Rectal smooth muscle tissue (tissue), 1 donor: Measurements from ENCODE around the gene NAPSA.

ENCODE experiments used
- H3K27ac ChIP-seq: one replicate; pipeline ENCODE4 v1.7.0; 2013; ENCODE audit warnings: low read depth, low read length, inconsistent platforms
- H3K27me3 ChIP-seq: one replicate; pipeline ENCODE4 v1.7.0; 2013; ENCODE audit warnings: low read length; ENCODE audit not compliant: control insufficient read depth, insufficient read depth
- H3K36me3 ChIP-seq: one replicate; pipeline ENCODE4 v1.7.0; 2013; ENCODE audit warnings: low read length; ENCODE audit not compliant: control insufficient read depth, insufficient read depth
- H3K4me1 ChIP-seq: one replicate; pipeline ENCODE4 v1.7.0; 2013; ENCODE audit warnings: low read length; ENCODE audit not compliant: control insufficient read depth, insufficient read depth
- H3K4me3 ChIP-seq: one replicate; pipeline ENCODE4 v1.7.0; 2013; ENCODE audit warnings: low read length
- H3K9ac ChIP-seq: one replicate; pipeline ENCODE4 v1.7.0; 2013; ENCODE audit warnings: low read length

The NAPSA gene

DNA sequence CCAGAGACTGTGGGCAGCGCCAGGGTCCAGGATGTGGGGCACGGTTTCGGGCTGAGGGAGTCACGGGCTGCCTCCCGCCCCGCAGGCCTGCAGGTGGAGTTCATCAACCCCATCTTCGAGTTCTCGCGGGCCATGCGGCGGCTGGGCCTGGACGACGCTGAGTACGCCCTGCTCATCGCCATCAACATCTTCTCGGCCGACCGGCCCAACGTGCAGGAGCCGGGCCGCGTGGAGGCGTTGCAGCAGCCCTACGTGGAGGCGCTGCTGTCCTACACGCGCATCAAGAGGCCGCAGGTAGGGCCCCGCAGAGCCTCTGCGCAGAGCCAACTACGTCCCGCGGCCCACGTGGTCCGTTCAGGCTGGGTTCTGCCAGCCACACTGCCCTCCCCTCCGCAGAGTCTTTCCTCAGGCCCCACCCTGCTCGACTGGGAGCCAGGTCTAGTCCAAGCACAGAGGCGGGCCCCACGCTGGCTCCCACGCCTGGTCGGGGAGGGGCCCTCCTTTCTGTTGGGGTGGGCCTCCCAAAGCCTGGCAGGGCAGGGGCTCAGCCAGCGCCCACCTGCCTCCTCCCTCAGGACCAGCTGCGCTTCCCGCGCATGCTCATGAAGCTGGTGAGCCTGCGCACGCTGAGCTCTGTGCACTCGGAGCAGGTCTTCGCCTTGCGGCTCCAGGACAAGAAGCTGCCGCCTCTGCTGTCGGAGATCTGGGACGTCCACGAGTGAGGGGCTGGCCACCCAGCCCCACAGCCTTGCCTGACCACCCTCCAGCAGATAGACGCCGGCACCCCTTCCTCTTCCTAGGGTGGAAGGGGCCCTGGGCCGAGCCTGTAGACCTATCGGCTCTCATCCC lies 16.7 kb upstream of the NAPSA start:
- H3K4me1 ChIP-seq: peaks cover 6% of the 10 kb centered on the region

DNA sequence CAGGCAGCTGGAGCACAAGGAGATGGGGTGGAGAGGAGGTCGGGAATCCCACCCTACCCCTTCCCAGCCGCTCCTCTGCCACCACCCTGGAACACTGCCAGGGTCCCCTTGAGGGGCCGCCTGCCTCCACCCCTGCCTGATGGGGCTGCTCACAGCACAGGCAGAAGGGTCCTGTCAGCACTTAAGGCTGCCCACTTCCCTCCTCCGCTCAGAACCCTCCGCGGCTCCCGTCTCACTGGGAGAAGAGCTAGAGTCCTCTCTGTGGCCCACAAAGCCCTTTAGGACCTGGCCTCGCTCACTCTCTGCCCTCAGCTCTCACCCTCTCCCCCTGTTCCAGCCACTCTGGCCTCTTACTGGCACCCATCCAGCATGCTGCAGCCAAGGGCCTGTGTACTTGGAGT lies 15.3 kb upstream of the NAPSA start:
- Histone ChIP-seq H3K9ac (no peak overlapping the region), H3K36me3 (peaks cover 40% of the 10 kb centered on the region), H3K27ac (no peak overlapping the region), H3K27me3 (no peaks in the 10 kb centered on the region), H3K4me1 (peaks cover 6% of the 10 kb centered on the region), H3K4me3 (no peak overlapping the region)

More for the DNA sequence above, 16.7 kb upstream of the NAPSA start:
- no peak overlapping the region for H3K27ac ChIP-seq
- H3K4me3 ChIP-seq: no peak overlapping the region
- H3K27me3 ChIP-seq: no peaks in the 10 kb centered on the region
- no peak overlapping the region for H3K9ac ChIP-seq
- peaks cover 40% of the 10 kb centered on the region for H3K36me3 ChIP-seq

DNA sequence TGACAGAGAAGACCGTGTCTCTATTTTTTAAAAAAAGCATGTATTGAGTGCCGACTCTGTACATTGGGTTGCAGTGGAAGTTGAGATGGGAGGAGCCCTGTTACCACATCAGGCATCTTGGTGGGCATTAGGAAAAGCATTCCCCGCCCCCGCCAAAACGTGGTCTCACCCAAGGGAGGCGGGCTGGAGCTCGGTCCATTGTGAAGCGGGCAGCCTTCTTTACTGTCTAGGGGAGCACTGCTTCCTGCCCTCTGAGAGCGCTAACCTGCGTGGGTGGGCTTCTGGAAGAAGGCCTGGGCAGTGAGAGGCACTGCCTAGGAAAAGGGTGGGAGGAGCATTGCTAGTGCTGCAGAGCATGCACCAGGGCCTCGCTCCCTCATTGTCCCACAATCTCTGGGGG lies 14.7 kb upstream of the NAPSA start:
- Histone ChIP-seq H3K4me3 (no peak overlapping the region), H3K36me3 (peaks cover 40% of the 10 kb centered on the region), H3K9ac (no peak overlapping the region), H3K27me3 (no peaks in the 10 kb centered on the region), H3K27ac (no peak overlapping the region), H3K4me1 (peaks cover 5% of the 10 kb centered on the region)

DNA sequence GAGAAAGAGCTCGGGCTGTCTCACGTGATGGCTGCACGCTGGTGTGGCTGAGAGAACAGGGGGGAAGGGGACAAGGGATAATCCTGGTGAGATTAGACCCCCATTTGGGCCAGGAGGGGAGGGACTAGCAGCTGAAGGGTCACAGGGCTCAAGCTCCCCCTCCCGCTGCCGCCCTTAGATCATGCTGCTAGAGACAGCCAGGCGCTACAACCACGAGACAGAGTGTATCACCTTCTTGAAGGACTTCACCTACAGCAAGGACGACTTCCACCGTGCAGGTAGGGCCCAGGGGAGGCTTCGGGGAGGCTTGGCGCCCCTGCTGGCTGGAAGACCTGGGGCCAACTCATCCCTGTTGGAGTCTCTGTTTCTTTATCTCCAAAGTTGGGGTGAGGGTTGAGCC lies 14.2 kb upstream of the NAPSA start:
- H3K27ac ChIP-seq: no peak overlapping the region
- no peak overlapping the region for H3K4me3 ChIP-seq
- H3K36me3 ChIP-seq: peaks cover 40% of the 10 kb centered on the region
- H3K4me1 ChIP-seq: no peaks in the 10 kb centered on the region
- H3K9ac ChIP-seq: no peak overlapping the region
- H3K27me3 ChIP-seq: no peaks in the 10 kb centered on the region

DNA sequence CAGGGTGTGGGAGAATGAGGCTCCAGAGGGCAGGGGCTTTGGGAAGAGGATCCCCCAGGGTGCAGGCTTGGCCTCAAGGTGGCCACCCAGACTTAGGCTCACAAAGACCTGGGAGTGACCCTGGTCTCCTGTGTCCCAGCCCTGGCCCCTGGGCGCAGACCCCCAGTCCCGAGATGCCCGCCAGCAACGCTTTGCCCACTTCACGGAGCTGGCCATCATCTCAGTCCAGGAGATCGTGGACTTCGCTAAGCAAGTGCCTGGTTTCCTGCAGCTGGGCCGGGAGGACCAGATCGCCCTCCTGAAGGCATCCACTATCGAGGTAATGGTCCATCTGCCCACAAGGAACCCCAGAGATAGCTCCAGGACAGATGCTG lies 13.4 kb upstream of the NAPSA start:
- Histone ChIP-seq H3K27ac (no peak overlapping the region), H3K9ac (no peak overlapping the region), H3K27me3 (no peaks in the 10 kb centered on the region), H3K4me1 (no peaks in the 10 kb centered on the region), H3K36me3 (peaks cover 40% of the 10 kb centered on the region), H3K4me3 (no peak overlapping the region)

DNA sequence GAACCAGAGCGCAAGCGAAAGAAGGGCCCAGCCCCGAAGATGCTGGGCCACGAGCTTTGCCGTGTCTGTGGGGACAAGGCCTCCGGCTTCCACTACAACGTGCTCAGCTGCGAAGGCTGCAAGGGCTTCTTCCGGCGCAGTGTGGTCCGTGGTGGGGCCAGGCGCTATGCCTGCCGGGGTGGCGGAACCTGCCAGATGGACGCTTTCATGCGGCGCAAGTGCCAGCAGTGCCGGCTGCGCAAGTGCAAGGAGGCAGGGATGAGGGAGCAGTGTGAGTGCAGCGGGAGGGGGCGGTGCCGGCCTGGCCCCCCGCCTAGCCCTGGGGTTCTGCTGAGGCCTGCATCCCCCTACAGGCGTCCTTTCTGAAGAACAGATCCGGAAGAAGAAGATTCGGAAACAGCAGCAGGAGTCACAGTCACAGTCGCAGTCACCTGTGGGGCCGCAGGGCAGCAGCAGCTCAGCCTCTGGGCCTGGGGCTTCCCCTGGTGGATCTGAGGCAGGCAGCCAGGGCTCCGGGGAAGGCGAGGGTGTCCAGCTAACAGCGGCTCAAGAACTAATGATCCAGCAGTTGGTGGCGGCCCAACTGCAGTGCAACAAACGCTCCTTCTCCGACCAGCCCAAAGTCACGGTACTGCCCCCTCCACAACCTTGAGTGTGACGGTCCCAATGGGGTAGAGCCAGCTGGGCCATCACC lies 12.9 kb upstream of the NAPSA start:
- Histone ChIP-seq H3K4me1 (no peaks in the 10 kb centered on the region), H3K36me3 (peaks cover 40% of the 10 kb centered on the region), H3K4me3 (no peak overlapping the region), H3K9ac (no peak overlapping the region), H3K27me3 (no peaks in the 10 kb centered on the region), H3K27ac (no peak overlapping the region)

DNA sequence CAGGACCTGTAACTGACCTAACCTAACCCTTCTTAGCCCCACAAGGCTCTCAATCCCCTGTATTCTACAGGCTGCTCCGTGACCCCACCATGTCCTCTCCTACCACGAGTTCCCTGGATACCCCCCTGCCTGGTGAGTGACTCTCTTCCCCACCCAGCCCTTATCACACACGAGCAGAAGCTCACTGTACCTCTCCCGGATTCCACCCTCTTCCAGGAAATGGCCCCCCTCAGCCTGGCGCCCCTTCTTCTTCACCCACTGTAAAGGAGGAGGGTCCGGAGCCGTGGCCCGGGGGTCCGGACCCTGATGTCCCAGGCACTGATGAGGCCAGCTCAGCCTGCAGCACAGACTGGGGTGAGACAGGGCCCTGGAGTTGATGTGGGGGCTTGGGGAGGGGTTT lies 12.1 kb upstream of the NAPSA start:
- Histone ChIP-seq H3K27ac (no peak overlapping the region), H3K4me1 (no peaks in the 10 kb centered on the region), H3K4me3 (no peak overlapping the region), H3K36me3 (peaks cover 38% of the 10 kb centered on the region), H3K27me3 (no peaks in the 10 kb centered on the region), H3K9ac (no peak overlapping the region)

DNA sequence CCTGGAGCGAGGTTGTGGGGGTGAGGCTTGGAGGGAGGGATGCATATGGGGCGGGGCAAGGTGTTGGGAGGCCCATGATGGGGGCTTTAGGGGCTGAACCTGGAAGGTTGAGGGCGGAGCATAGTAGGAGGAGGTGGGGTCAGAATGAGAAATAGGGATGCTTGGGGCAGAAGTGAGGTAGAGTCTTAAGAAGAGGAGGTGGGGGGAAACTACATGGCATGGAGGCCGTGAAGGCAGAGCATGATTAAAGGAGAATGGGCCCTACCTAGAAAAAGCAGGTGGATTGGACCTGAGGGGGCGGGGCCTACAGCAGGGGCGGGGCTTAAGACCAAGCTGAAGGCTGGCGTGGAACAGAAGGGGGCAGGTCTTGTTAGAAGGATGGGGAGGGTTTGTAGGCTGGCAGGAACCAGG lies 11.6 kb upstream of the NAPSA start:
- H3K4me3 ChIP-seq: peak overlapping the region; percentile 19

DNA sequence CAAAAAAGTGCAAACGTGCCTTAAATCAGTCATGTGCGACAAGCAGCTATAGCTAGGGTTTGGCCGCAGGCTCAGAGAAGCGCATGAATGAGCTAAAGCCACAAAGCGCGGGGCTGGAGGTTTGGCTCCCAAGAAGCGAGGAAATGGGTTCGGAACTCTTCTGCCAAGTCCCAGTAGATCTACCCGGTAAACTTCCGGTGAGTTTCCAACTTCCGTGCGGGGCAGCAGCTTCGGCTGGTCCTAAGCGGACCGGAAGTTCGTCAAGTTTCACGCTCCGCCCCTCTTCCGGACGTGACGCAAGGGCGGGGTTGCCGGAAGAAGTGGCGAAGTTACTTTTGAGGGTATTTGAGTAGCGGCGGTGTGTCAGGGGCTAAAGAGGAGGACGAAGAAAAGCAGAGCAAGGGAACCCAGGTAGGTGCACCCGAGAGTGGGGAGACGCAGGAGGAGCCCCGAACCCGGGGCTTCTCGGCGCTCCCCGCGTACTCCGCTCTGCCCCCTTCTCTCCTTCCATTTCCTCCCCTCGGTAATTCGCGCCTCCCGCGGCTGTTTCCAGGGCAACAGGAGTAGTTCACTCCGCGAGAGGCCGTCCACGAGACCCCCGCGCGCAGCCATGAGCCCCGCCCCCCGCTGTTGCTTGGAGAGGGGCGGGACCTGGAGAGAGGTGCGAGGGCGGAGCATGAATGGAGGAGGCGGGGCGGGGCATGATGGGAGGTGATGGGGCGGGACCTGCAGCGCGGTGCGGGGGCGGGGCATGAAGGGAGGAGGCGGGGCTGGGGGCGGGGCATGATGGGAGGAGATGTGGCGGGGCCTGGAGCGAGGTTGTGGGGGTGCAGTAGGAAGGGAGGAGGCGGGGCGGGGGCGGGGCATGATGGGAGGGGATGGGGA lies 11.0 kb upstream of the NAPSA start, which contains the start of gene NR1H2:
TSS of gene NR1H2 (plus strand) at position 292 of the 885 bp plus-strand sequence. CDS start 1,149 bp downstream, outside the sequence.
- Histone ChIP-seq H3K27me3 (no peaks in the 10 kb centered on the region), H3K4me1 (no peaks in the 10 kb centered on the region), H3K27ac (peak within 1 kb of the TSS; percentile 99), H3K9ac (peak within 1 kb of the TSS; percentile 99), H3K4me3 (peak within 1 kb of the TSS; percentile 96), H3K36me3 (peaks cover 31% of the 10 kb centered on the region)

More for the DNA sequence above, 11.6 kb upstream of the NAPSA start:
- Histone ChIP-seq H3K4me1 (no peaks in the 10 kb centered on the region), H3K9ac (no peak overlapping the region), H3K27ac (no peak overlapping the region), H3K36me3 (peaks cover 36% of the 10 kb centered on the region), H3K27me3 (no peaks in the 10 kb centered on the region)

DNA sequence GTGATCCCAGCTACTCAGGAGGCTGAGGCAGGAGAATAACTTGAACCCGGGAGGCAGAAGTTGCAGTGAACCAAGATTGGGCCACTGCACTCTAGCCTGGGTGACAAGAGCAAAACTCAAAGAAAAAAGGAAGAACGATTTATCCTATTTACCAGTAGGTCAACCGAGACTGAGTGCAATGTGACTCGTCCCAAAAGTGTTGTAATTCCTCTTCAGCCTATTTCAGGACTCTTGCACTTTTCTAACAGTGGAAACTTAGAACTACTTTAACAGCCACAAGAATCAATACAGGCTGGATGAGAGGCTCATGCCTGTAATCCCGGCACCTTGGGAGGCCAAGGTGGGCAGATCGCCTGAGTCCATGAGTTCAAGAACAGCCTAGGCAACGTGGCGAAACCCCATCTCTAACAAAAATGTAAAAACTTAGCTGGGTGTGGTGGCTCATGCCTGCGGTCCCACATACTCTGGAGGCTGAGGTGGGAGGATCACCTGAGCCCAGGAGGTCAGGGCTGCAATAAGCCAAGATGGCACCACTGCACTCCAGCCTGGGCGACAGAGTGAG lies 6.6 kb upstream of the NAPSA start:
- no peaks in the 10 kb centered on the region for H3K4me1 ChIP-seq
- H3K27me3 ChIP-seq: no peaks in the 10 kb centered on the region
- no peak overlapping the region for H3K9ac ChIP-seq
- H3K36me3 ChIP-seq: no peaks in the 10 kb centered on the region
- no peak overlapping the region for H3K4me3 ChIP-seq
- H3K27ac ChIP-seq: no peak overlapping the region

DNA sequence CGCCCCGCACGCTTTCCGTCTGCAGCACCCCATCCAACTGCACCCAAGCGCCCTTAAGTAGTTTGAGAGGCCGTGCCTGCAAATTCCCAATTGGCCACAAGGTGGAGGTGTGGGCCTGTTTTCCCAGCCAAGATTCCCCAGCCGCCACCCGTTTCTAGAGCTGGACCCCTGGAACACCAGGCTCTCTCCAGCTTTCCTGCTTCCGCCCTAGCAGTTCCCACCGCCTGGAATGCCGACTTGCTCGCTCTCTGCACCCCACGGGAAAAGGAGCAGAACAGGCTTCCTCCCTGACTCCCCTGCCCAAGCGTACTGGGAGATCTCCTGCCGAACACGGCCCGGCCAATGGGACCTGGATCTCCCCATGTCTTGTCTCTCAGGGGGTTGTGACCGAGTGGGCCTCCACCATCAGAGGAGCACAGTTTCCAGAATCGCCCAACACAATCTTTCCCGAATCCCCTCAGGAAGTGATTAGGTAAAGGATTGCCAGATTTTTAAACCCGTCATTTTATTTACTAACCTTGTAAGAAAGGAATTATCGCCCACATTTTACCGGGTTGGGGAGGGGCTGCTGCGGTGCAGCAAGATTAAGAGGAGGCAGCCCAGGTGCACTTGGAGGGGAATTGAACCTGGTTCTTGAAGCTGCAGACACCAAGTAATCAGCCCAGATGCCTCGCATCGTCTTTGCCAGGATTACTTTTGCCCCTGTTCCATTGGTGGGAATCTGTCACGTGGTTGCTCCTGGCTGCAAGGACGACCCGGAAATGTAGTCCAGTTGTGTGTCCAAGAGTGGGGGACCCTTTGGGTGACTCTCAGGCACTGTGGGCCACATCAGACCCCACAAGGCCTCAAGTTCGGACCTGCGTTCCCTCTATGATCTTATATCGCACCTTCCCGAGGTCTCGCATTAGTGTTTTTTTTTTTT lies 3.5 kb upstream of the NAPSA start:
- no peaks in the 10 kb centered on the region for H3K36me3 ChIP-seq
- peak overlapping the region; percentile 70 for H3K27ac ChIP-seq
- peak overlapping the region; percentile 78 for H3K9ac ChIP-seq
- H3K4me1 ChIP-seq: no peaks in the 10 kb centered on the region
- H3K27me3 ChIP-seq: no peaks in the 10 kb centered on the region
- H3K4me3 ChIP-seq: peak overlapping the region; percentile 84
